Eye (tissue), 1 donor: ENCODE data around the gene ASB7.
A peak's percentile ranks its signal among the peaks of the same experiment; 100 is the strongest.
"Not testable (repeated sequence)": the region's sequence is repeated elsewhere in the genome, so short reads cannot be mapped to it uniquely, and the experiment has no call there.

ENCODE experiments used
- DNase-seq: peaks from one replicate; pipeline ENCODE4 v3.0.0-alpha.2; 2015

ASB7 gene

GRCh38 chr15:100653608-100654007, 51.2 kb downstream of the ASB7 start:
- no peak for DNase-seq

GRCh38 chr15:100658895-100659294, 56.5 kb downstream of the ASB7 start:
- no peak for DNase-seq

GRCh38 chr15:100661156-100661555, 58.8 kb downstream of the ASB7 start:
- no peak for DNase-seq

DNA sequence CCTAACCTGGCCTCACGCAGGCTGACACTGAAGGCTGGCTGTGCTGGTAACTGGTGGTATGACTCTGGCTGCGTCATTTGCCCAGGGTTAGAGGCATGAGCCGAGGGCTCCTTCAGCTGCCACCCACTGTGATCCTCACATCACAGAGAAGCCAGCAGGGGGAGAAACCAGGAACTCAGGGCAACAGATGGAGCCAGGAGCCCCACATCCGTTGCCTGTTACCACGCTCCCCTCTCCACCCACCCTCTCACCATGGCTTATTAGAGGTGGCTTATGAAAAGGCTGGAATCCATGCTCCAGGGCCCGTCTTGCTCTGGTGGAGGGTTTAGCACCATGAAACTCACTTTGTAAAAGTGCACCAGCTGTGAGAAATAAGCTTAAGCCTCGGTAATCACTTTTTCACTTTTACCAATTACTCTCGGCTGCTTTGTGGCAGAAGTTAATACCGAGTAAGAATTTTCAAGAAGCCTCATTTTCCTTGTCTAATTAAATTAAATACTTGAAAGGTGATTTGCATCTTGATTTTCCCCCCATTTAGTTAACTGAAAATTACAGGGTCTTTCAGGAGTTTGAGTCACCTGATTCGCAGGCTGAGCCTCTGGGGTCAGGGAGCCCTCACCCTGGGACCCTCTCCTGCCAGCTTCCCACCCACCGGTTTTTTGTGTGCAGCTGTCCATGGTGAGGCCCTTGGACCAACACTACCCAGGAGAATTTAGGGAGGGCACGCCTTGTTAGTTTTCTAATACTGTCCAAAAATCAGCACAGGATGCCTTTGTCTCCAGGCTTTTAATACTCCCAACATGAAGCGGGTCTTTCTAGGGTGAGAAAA, 60.9 kb downstream of the ASB7 start:
- DNase-seq, result peak; percentile 81

DNA sequence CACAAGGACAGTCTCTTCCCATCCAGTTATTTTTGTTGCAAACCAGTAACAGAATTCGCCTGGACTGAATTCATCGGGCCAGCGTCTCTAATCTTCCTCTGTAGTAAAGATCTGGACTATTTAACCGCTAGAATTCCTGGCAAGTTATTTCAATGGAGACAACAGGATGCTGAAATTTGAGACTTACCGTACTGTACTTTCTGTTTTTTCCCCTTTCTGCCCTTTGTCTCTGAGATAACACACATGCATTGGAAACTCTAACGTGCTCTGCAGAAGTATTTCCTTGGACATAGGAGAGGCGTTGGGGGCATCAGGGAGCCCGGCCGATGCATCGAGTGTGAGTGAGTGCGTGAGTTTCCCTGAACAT, 61.5 kb downstream of the ASB7 start:
- peak; percentile 60 for DNase-seq

- DNase-seq, result no peak
These were observed 63.2 kb downstream of the ASB7 start for GRCh38 chr15:100665570-100665969.

DNA sequence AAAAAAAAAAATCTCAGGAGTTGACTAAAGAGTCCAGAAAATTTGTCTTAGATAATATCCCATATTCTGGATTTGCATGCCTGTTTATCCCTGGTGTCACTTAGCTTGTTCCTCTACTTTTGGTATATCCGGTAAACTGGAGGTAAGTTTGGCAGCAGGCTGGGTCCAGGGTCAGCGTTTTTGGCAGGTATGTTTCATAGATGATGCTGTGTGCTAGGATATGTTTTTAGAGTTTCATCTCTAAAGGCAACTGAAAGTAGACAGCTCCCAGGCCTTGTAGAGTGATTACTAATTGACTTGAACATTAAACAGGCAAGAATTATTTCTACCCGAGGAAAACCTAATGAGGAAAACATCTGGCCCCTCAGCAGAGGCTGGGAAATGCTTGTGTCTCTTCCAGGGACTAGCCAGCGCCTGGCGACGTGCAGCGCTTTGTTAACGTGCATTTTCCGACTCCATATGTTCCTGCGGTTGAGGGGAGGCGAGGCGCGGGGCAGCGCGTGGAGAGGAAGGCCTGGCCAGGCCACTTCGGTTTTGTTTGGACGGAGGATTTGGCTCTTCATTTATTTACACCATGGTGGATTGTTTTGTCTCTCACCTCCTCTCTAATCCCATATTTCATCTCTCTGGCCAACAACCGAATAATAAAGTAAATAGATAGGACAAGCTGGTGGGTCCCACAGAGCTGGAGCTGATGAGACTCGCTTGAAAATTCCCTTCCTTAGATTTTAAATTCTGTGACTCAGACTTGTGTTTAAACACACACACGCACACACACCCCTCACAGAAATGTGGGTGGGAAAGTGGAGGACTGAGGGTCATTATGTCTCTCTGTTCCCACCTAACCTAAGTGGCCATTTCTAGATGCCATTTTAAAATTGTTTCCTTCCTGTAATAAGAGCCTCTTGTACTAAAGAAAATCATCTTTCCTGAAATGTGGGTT, 65.3 kb downstream of the ASB7 start:
- peak; percentile 73 for DNase-seq

- DNase-seq, result no peak
These were observed 66.0 kb downstream of the ASB7 start for GRCh38 chr15:100668348-100668745.

- DNase-seq, result no peak
These were observed 66.9 kb downstream of the ASB7 start for GRCh38 chr15:100669260-100669659.

DNA sequence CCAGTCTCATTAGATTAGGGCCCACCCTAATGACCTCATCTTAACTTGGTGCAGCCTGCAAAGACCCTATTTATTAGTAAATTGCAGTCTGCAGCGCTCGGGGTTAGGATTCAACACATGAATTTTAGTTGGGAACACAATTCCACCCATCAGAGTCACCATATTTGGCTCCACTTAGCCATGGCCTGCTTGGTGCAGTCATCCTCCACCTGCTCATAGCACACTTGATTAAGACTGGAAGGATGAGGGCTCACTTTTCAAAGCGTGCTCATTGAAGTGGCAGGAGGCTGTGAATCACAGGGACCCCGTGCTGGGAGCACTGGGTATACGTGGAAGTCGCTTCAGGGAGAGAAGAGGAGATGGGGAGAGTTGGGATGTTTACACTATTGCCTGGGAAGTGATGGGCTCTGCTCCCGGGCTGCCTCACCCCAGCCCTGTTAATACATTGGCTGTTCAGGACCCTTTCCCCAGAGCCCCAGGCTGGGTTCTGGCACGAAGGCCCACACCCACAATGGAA, 68.2 kb downstream of the ASB7 start:
- no peak for DNase-seq

- DNase-seq, result no peak
These were observed 68.8 kb downstream of the ASB7 start for GRCh38 chr15:100671124-100671680.

- DNase-seq, result peak; percentile 67
These were observed 69.6 kb downstream of the ASB7 start for GRCh38 chr15:100671858-100672543.

DNA sequence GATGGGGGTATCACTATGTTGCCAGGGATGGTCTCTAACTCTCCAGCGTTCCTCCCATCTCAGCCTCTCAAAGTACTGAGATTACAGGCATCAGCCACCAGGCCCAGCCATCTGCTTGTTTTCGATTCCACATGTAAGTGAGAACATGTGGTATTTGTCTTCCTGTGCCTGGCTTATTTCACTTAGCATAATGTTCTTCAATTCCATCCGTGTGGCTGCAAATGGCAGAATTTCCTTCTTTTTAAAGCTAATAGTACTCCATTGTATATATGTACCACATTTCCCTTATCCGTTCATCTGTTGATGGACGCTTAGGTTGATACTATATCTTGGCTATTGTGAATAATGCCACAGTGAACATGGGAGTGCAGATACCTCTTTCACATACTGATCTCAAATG, 70.6 kb downstream of the ASB7 start:
- no peak for DNase-seq

- DNase-seq, result not testable (repeated sequence)
These were observed 76.8 kb downstream of the ASB7 start for GRCh38 chr15:100679151-100679550.

GRCh38 chr15:100680726-100681125, 78.3 kb downstream of the ASB7 start:
- DNase-seq, result no peak

DNA sequence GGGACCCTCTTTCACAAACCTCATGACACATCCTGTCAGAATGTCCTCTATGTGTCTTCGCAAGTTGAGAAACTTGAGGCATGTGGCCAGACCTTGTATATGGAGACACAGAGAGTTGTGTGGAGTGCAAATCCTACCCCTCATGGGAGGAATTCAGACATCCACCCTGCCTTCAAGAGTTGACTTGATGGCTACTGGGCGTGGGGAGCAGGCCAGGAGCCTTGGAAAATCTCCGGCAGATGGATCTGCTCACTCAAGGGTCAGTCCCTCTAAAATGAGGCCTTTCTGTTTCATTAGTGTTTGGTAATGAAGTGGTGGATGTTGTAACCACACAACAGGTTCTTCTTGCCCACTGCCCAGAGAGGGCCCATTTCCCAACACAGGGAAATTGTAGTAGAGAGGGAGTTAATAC, 79.0 kb downstream of the ASB7 start:
- DNase-seq, result no peak

DNA sequence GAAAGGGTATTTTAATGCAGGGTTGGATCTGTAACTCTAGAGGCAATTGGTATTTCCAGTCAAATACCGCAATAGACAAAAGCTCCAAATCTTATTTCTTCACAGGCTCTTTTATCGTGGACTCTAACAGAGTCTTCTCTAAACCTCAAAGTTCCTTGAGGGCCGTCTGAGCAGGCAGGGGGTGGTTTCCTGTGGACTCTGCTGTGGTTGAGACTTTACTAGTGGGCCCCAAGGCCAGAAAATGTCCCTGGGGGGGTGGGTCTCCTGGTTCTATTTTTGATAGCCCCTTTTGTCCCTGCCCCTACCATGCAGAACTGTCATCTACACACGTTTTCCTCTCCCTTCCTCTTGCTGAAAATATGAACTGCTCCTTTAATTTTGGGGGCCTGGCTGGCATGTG, 80.1 kb downstream of the ASB7 start:
- no peak for DNase-seq

DNA sequence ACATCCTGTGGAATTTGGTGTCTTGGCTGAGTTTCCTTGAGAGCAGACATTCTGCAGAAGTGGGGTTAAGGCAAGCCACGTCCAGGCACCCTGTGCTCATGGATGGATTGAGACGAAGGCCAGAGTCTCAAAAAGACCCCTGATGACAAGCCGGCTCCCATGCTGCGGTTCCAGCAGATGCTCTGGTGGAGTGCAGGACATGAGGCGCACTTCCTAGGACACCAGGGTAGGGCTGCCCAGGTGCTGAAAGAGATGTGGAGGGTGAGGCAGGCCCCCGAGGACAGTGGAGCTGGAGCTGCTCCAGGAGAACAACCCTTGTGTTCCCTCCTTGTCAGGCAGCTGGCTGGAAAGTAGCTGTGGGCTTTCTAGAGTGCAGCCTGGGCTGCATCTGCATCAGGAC, 81.0 kb downstream of the ASB7 start:
- no peak for DNase-seq

- DNase-seq, result no peak
These were observed 82.2 kb downstream of the ASB7 start for GRCh38 chr15:100684591-100684990.

GRCh38 chr15:100686021-100686724, 83.8 kb downstream of the ASB7 start:
- DNase-seq, result no peak

GRCh38 chr15:100686725-100687473, 84.5 kb downstream of the ASB7 start:
- DNase-seq, result no peak
